Gastrocnemius medialis (tissue), 4 donors: ENCODE data around the gene UNC80.

Experiments
- POLR2A ChIP-seq, 2 donors: fragments of 450-650 bp; IDR thresholded peaks; one replicate each; pipeline ENCODE4 v1.6.1; 2017; ENCODE audit warnings: antibody characterized with exemption in 2 of 2, mild to moderate bottlenecking in 2 of 2, moderate library complexity in 2 of 2
- TF ChIP-seq, protein P1 (sequence below), 5 experiments: fragments of 450-650 bp in 3 of 5; fragments of 200-600 bp in 2 of 5; sonication (generic) in 2 of 5; IDR thresholded peaks in 4 of 5; conservative IDR thresholded peaks in 1 of 5; 1 replicate in 4 of 5; 2 replicates in 1 of 5; pipeline ENCODE4 v1.5.1; 2016 to 2019; ENCODE audit warnings: antibody characterized with exemption in 5 of 5, mild to moderate bottlenecking in 3 of 5, moderate library complexity in 3 of 5

DNA sequence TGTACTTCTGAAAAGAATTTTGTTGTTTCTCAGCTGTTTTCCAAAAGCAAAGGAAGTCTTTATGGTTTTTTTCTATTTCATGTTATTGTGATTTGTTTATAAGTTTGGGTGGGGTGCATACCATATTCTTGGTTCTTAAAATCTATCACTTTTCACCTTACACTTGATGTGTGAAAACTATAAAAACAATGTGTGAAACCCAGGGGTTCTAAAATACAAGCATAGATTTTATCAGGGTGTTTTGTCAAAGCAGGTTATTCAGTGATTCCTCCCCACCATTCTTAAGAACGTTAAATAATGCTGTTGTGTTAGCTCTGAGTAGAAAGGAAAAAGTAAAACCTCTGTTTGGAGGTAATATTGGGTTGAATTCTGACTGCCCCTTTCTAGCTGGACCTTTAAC lies 248.5 kb downstream of the UNC80 start:
- TF ChIP-seq, protein P1, sequence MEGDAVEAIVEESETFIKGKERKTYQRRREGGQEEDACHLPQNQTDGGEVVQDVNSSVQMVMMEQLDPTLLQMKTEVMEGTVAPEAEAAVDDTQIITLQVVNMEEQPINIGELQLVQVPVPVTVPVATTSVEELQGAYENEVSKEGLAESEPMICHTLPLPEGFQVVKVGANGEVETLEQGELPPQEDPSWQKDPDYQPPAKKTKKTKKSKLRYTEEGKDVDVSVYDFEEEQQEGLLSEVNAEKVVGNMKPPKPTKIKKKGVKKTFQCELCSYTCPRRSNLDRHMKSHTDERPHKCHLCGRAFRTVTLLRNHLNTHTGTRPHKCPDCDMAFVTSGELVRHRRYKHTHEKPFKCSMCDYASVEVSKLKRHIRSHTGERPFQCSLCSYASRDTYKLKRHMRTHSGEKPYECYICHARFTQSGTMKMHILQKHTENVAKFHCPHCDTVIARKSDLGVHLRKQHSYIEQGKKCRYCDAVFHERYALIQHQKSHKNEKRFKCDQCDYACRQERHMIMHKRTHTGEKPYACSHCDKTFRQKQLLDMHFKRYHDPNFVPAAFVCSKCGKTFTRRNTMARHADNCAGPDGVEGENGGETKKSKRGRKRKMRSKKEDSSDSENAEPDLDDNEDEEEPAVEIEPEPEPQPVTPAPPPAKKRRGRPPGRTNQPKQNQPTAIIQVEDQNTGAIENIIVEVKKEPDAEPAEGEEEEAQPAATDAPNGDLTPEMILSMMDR (IDR thresholded peaks at IDR 0.05 in 4 of 5, conservative IDR thresholded peaks at IDR 0.05 in 1 of 5): no peak
- TF ChIP-seq POLR2A (IDR thresholded peaks at IDR 0.05): no peak
